ENCODE measurements around the gene UTS2B. TPM values are rescaled to one million over a fixed set of nuclear protein-coding genes. Genes with fewer than 3 reads are reported as not detected.

Gene UTS2B
- total and polyA plus RNA-seq, 10 of the 15 experiments (the other 5 are each of a cell fraction or from before 2014, with no cell fraction given), result 0.15 to 0.72 (median 0.44) TPM

- H3K27ac ChIP-seq (ENCODE audit: control insufficient read depth, insufficient read depth), result no peak overlapping the region; the same call in 1 of the 2 replicates
- peaks cover 26% of the 10 kb centered on the region for H3K4me1 ChIP-seq (ENCODE audit: control insufficient read depth, insufficient read depth, low read length)
- peaks cover 2 to 14% of the 10 kb centered on the region in 2 experiments; a peak in 2 of 4 replicates for H3K36me3 ChIP-seq (ENCODE audit: control insufficient read depth in 2 of 2, insufficient read depth in 2 of 2, low read length in 1 of 2)
- peak overlapping the region; percentile 52; the same call in 1 of the 2 replicates for H3K4me2 ChIP-seq (ENCODE audit: control insufficient read depth, insufficient read depth)
- H3K9ac ChIP-seq (ENCODE audit: control insufficient read depth, insufficient read depth, low read length), result no peak overlapping the region
- WGBS (ENCODE audit: insufficient coverage, insufficient replicate concordance, low lambda C conversion rate, missing lambda C conversion rate), result 16% methylated on average over 5 of the region's 5 CpGs
- H3K27me3 ChIP-seq (replicated peaks in 1 of 2; ENCODE audit: control insufficient read depth in 2 of 2, insufficient read depth in 2 of 2, low read length in 1 of 2), result no peaks in the 10 kb centered on the region
- SMC1A ChIA-PET (ENCODE audit: uncharacterized antibody, unreplicated experiment), result interaction anchor here (1.0 to 11.9 kb wide), 28 partner anchors 9 to 218 kb away, joined by 3 to 208 read pairs (median 8); partner anchors contain the start of genes CCDC50 and UTS2B
- H2AFZ ChIP-seq (ENCODE audit: control insufficient read depth, low read depth, low read length), result no peak overlapping the region
- FAIRE-seq, result no peak
- H3K9me3 ChIP-seq (replicated peaks; ENCODE audit: control insufficient read depth, insufficient read depth, low read length), result no peaks in the 10 kb centered on the region
- no peaks in the 10 kb centered on the region for H4K20me1 ChIP-seq (ENCODE audit: control insufficient read depth, insufficient read depth)
- H3K4me3 ChIP-seq, result no peak overlapping the region
- 0 out of 3 replicates have a peak, but pooled peaks have one; percentile 5 for ATAC-seq
- peaks cover 24% of the 10 kb centered on the region for H3K79me2 ChIP-seq (ENCODE audit: control insufficient read depth, insufficient read depth, low read length)
- no peak for DNase-seq (ENCODE audit: low read depth, low spot score)
- intact Hi-C loops (cut with micrococcal nuclease; ENCODE audit: unreplicated experiment), result no loop called here
- POLR2A ChIA-PET, result interaction anchor here (0.9 to 3.2 kb wide), 6 partner anchors 18 to 112 kb away, joined by 3 to 38 read pairs (median 8); partner anchors contain the start of gene UTS2B
- BruUV-seq (replicated peaks), result no TSS peak
- RAD21 ChIA-PET (ENCODE audit: unreplicated experiment), result interaction anchor here (1.3 to 9.9 kb wide), 11 partner anchors 10 to 113 kb away, joined by 3 to 108 read pairs (median 12); partner anchors contain the start of genes CCDC50 and UTS2B
- CTCF ChIA-PET, result interaction anchor here (0.7 to 4.2 kb wide), 8 partner anchors 15 to 113 kb away, joined by 3 to 35 read pairs (median 6); partner anchors contain the start of gene UTS2B
- in situ Hi-C loops (cut with MboI), result no loop called here
- TF ChIP-seq DPF2 (IDR thresholded peaks at IDR 0.05) (no peak), YY1 (IDR thresholded peaks at IDR 0.05; ENCODE audit: low read depth, low read length) (no peak), ASH2L (IDR thresholded peaks at IDR 0.05; ENCODE audit: borderline replicate concordance, low read depth) (no peak), BMI1 (IDR thresholded peaks at IDR 0.05; ENCODE audit: borderline replicate concordance) (no peak), MTA3 (IDR thresholded peaks at IDR 0.05; ENCODE audit: borderline replicate concordance, low read length) (no peak), SIX5 (IDR thresholded peaks at IDR 0.05; ENCODE audit: low read depth, low read length, severe bottlenecking) (no peak), E2F4 (IDR thresholded peaks at IDR 0.05; ENCODE audit: low read depth, low read length) (no peak), NFYB (IDR thresholded peaks at IDR 0.05; ENCODE audit: insufficient read depth, low read depth, low read length) (no peak), HDAC2 (IDR thresholded peaks at IDR 0.05) (no peak), RB1 (IDR thresholded peaks at IDR 0.05; ENCODE audit: borderline replicate concordance) (no peak), RBBP5 (conservative IDR thresholded peaks at IDR 0.05) (no peak), NFIC (IDR thresholded peaks at IDR 0.05; ENCODE audit: low read depth, low read length) (no peak), RCOR1 (conservative IDR thresholded peaks at IDR 0.05; ENCODE audit: low read depth, low read length) (no peak), TCF12 (IDR thresholded peaks at IDR 0.05; ENCODE audit: low read depth, low read length) (no peak), WRNIP1 (IDR thresholded peaks at IDR 0.05; ENCODE audit: borderline replicate concordance, low read depth, low read length) (no peak), ESRRA (IDR thresholded peaks at IDR 0.05; ENCODE audit: low read length) (no peak), JUND (IDR thresholded peaks at IDR 0.05; ENCODE audit: low read depth, low read length) (no peak), ZBTB33 (IDR thresholded peaks at IDR 0.05) (no peak)
Observed at GRCh38 chr3:191356631-191357439, 26.5 kb upstream of the UTS2B start.
